D721Med (cell line): ENCODE results near the gene APIP.
A peak's percentile ranks its signal among the peaks of the same experiment; 100 is the strongest.
"Not testable (repeated sequence)": the region's sequence is repeated elsewhere in the genome, so short reads cannot be mapped to it uniquely, and the experiment has no call there.

Experiments used
- DNase-seq: peaks from one replicate; pipeline ENCODE4 v3.0.0; 2011; ENCODE audit warnings: low spot score; ENCODE audit not compliant: insufficient read length
- FAIRE-seq: peaks from 2 replicates; lab custom pipeline; 2011; peaks lifted over from hg19 to GRCh38; lab: Jason Lieb, UNC
- CTCF ChIP-seq: IDR thresholded peaks from 2 replicates; pipeline ENCODE4 v1.5.1; 2012; ENCODE audit warnings: mild to moderate bottlenecking, control low read depth; ENCODE audit not compliant: insufficient read depth; ENCODE audit errors: missing control alignments

Gene APIP

GRCh38 chr11:34926101-34926830 lies 10.1 kb upstream of the APIP start:
- peak; percentile 48 for FAIRE-seq
- TF ChIP-seq CTCF = peak; percentile 88
- DNase-seq = no peak

GRCh38 chr11:34924714-34925113 lies 8.5 kb upstream of the APIP start:
- FAIRE-seq (no peak), DNase-seq (no peak)
- no peak for TF ChIP-seq CTCF

GRCh38 chr11:34921156-34921555 lies 5.0 kb upstream of the APIP start:
- no peak for TF ChIP-seq CTCF
- no peak for DNase-seq
- FAIRE-seq = no peak

GRCh38 chr11:34916843-34917770 lies 928 bp upstream of the APIP start:
- TF ChIP-seq CTCF = no peak
- FAIRE-seq (no peak), DNase-seq (no peak)

GRCh38 chr11:34915136-34916014 lies 804 bp downstream of the APIP start:
- TF ChIP-seq CTCF = no peak
- DNase-seq = no peak

GRCh38 chr11:34913556-34913955 lies 2.6 kb downstream of the APIP start:
- not testable (repeated sequence) for FAIRE-seq, DNase-seq

More at GRCh38 chr11:34915136-34916014, 804 bp downstream of the APIP start:
- FAIRE-seq = no peak

GRCh38 chr11:34911676-34912075 lies 4.5 kb downstream of the APIP start:
- DNase-seq = no peak
- no peak for TF ChIP-seq CTCF

More at GRCh38 chr11:34911676-34912075, 4.5 kb downstream of the APIP start:
- FAIRE-seq = no peak
